Neural cell (in vitro differentiated cells): ENCODE measurements around the gene LPAR3.

Experiments used
- CTCF ChIP-seq: fragments of 450-650 bp; IDR thresholded peaks from 2 replicates; pipeline ENCODE4 v1.5.1; 2014; ENCODE audit warnings: antibody characterized with exemption, mild to moderate bottlenecking, moderate library complexity; ENCODE audit not compliant: poor library complexity, severe bottlenecking
- EP300 ChIP-seq: fragments of 450-650 bp; conservative IDR thresholded peaks from 2 replicates; pipeline ENCODE4 v1.6.1; 2014; ENCODE audit warnings: antibody characterized with exemption, mild to moderate bottlenecking, moderate library complexity; ENCODE audit not compliant: poor library complexity, severe bottlenecking
- EZH2 ChIP-seq: fragments of 200-600, 300-800 bp; shearing (Covaris generic), sonication (generic); IDR thresholded peaks from 2 replicates; pipeline ENCODE4 v1.6.1; 2014; ENCODE audit warnings: antibody characterized with exemption, low read length, borderline replicate concordance, mild to moderate bottlenecking; ENCODE audit not compliant: insufficient read depth, poor library complexity, severe bottlenecking
- POLR2AphosphoS5 ChIP-seq: IDR thresholded peaks from 2 replicates; pipeline ENCODE4 v1.6.1; 2012
- RAD21 ChIP-seq: fragments of 450-650 bp; conservative IDR thresholded peaks from 2 replicates; pipeline ENCODE4 v1.6.1; 2014; ENCODE audit warnings: antibody characterized with exemption, mild to moderate bottlenecking, moderate library complexity
- REST ChIP-seq: IDR thresholded peaks from 2 replicates; pipeline ENCODE4 v1.6.1; 2012; ENCODE audit warnings: borderline replicate concordance
- SMC3 ChIP-seq: fragments of 450-650 bp; conservative IDR thresholded peaks from 2 replicates; pipeline ENCODE4 v1.6.1; 2014; ENCODE audit warnings: antibody characterized with exemption, mild to moderate bottlenecking, moderate library complexity; ENCODE audit not compliant: poor library complexity

GRCh38 chr1:84803604-84804003 lies 89.4 kb downstream of the LPAR3 start:
- TF ChIP-seq POLR2AphosphoS5 (no peak), CTCF (no peak), SMC3 (no peak), EZH2 (no peak), RAD21 (no peak), EP300 (no peak), REST (no peak)
